Gastroesophageal sphincter (tissue), 3 donors: ENCODE measurements around the gene IREB2.
"Not testable (repeated sequence)": the region's sequence is repeated elsewhere in the genome, so short reads cannot be mapped to it uniquely, and the experiment has no call there.

Source experiments
- CTCF ChIP-seq, 4 experiments: fragments of 200-600 bp in 2 of 4; fragments of 450-650 bp in 2 of 4; sonication (generic) in 1 of 4; IDR thresholded peaks; one replicate each; pipeline ENCODE4 v1.5.1; 2017 to 2019; ENCODE audit warnings: antibody characterized with exemption in 4 of 4, mild to moderate bottlenecking in 2 of 4, moderate library complexity in 2 of 4
- EP300 ChIP-seq: sonication (generic); formaldehyde crosslinking; IDR thresholded peaks from one replicate; pipeline ENCODE4 v1.6.1; 2017; ENCODE audit warnings: antibody characterized with exemption, mild to moderate bottlenecking
- POLR2A ChIP-seq, 2 donors: fragments of 450-650 bp; IDR thresholded peaks; one replicate each; pipeline ENCODE4 v1.6.1; 2017; ENCODE audit warnings: antibody characterized with exemption in 2 of 2, mild to moderate bottlenecking in 2 of 2, moderate library complexity in 1 of 2
- POLR2AphosphoS5 ChIP-seq: sonication (generic); formaldehyde crosslinking; IDR thresholded peaks from one replicate; pipeline ENCODE4 v1.6.1; 2017; ENCODE audit warnings: antibody characterized with exemption

GRCh38 chr15:78520035-78520434, 82.0 kb downstream of the IREB2 start:
- not testable (repeated sequence) for TF ChIP-seq CTCF (IDR thresholded peaks at IDR 0.05); POLR2AphosphoS5; POLR2A (IDR thresholded peaks at IDR 0.05); EP300
